Raji (cell line): ENCODE measurements around the gene RABGGTA.
A peak's percentile ranks its signal among the peaks of the same experiment; 100 is the strongest.

Experiments used
- POLR2A ChIP-seq: IDR thresholded peaks from 2 replicates; pipeline ENCODE4 v1.6.1; 2011; ENCODE audit warnings: low read depth, low read length, control low read depth; ENCODE audit not compliant: insufficient read depth

RABGGTA gene

GRCh38 chr14:24309538-24310264 lies 38.3 kb upstream of the RABGGTA start, which contains the start of gene LTB4R2:
TSS of gene LTB4R2 (plus strand) at chr14:24310140. CDS start at chr14:24310665, 525 bp downstream.
- no peak for TF ChIP-seq POLR2A

- no peak for TF ChIP-seq POLR2A
Measured at GRCh38 chr14:24308342-24309124, 37.1 kb upstream of the RABGGTA start.

DNA sequence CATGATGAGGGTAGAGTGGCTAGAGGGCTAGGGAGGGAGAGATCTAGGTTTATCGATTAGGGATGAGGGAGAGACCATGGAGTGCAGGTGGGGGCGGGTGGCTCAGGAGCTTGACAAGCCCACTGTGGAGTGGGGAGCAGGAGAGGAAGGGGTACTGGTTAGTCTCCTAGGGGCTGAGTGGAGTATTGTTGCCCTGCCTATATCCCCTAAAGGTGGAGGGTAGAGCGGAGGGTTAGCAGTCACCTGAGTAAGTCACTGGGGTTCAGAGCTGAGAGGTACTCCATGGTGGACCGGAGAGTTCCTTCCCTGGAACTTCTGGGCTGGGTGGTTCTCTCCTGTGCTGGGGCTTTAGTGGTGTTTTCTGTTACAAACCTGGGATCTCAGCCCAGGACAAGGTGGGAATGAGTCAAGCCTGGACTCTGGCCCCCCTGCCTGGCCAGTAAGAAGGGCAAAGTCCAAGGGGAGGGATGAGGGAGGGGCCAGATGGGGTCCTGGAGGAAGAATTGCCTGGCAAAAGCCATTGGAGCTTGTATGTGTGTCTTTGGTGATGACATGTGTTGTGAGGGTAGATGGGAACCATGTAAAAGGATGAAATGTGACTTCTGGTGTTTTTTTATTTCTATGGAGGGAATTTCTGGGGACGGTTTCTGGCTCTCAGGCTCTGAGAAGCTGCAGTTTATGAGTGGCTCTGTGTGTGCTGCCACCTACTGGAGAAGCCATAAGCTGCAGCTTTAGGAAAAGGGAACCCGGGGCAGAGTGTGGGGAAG lies 36.4 kb upstream of the RABGGTA start, which contains the start of gene CIDEB:
Gene CIDEB, minus strand, starts transcription at position 403 of the 767 bp plus-strand sequence. Its CDS starts 119 bp downstream, at position 284.
- TF ChIP-seq POLR2A = no peak

- TF ChIP-seq POLR2A = no peak
Measured at GRCh38 chr14:24307156-24307574, 35.8 kb upstream of the RABGGTA start.

DNA sequence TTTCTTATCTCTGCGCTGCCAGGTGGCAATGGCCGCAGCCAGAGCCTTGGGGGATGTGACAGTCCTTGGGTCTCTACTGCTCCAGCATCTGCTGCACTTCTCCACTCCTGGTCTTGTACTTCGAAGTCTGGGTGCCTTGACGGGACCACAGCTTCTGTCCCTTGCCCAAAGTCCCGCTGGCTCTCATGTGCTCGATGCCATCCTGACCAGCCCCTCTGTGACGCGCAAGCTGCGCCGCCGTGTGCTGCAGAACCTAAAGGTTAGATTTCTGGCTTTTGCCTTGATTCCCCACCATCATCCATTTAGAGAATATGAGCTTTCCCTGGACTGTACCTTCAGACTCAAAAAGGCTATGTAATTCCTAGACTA lies 32.6 kb upstream of the RABGGTA start:
- TF ChIP-seq POLR2A = no peak

GRCh38 chr14:24300326-24300980 lies 29.1 kb upstream of the RABGGTA start:
- TF ChIP-seq POLR2A = no peak

DNA sequence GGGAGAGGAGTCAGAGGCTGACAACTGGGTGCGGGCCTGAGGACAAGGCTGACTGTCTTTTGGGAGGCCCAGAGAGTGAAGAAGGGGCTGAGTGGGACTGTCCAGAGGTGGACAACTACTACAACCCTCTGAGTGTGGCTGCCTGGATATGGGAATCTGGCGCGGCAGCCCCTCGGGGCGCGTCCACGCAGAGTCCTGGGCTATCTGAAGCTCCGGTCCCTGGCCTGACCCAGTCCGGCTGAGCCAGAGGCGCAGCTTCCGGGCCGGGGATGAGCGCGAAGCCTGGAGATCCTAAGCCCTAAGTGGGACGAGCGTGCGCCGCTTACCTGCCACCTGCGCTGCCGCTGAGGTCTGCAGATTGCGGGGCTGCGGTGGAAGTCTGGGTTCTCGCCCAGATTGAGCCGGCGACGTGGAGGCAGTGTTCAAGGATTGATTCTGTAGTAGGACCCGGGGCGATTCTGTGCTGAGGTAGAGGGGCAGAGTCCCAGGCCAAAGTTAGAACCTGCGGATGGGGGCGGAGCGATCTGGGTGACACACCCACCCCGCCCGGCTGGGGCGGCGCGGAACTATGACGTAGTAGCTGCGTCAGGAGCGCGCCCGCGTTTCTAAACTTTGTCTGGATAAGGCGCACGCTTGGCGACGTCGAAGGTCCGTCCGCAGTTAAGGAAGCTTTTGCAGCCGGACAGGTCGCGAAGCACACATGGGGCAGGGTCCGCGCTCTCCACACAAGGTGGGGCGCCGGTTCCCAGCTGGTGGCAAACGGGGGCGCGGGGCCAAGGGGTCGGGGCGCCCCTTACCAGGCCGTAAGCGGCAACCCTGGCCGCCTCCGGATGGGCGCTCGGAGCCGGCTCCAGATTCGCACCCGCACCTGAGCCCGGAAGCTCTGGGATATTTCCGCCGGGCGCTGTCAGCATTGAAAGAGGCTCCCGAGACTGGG lies 28.1 kb upstream of the RABGGTA start, which contains the start of the genes DHRS1 and NOP9:
Gene DHRS1, minus strand, starts transcription at position 526 of the 937 bp plus-strand sequence. CDS start 674 bp downstream, outside the sequence.
Gene NOP9, plus strand, starts transcription at position 596 of the 937 bp plus-strand sequence. Its CDS starts 105 bp downstream, at position 701.
- TF ChIP-seq POLR2A = peak; percentile 82

GRCh38 chr14:24298892-24299254 lies 27.5 kb upstream of the RABGGTA start:
- TF ChIP-seq POLR2A = no peak

DNA sequence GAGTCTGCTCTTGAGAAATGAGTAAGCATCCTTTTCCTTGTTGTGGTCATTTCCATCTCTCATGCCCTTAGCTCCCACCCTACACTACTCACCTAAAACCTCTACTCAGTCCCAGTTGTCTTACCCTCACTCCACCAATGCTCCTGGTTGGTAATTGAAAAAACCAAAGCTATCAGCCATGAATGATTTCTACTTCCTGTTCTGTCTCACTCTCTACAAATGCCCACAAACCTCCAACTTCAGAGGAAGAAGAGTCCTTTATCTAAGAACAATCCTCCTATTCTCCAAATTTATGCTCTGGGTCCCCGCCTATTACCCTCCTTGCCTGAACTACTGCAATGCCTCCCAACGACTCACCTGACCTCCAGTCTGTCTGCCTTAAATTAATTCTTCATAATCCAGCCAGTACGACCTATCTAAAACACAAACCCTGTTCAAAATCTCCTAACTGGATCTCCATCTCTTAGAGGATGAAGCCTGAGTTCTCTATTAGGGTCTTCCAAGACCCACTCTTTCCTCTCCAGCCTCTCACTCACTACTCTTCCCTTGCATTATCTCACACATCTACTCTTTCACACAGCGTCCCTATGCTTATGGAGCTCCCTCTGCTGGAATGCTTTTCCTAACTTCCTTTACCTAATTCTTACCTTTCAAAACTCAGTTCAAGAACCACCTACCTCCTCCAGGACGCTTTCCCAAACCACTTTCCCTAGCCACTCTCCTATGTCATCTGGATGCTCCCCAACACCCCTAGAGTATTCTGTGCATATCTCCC lies 26.0 kb upstream of the RABGGTA start:
- TF ChIP-seq POLR2A = no peak

DNA sequence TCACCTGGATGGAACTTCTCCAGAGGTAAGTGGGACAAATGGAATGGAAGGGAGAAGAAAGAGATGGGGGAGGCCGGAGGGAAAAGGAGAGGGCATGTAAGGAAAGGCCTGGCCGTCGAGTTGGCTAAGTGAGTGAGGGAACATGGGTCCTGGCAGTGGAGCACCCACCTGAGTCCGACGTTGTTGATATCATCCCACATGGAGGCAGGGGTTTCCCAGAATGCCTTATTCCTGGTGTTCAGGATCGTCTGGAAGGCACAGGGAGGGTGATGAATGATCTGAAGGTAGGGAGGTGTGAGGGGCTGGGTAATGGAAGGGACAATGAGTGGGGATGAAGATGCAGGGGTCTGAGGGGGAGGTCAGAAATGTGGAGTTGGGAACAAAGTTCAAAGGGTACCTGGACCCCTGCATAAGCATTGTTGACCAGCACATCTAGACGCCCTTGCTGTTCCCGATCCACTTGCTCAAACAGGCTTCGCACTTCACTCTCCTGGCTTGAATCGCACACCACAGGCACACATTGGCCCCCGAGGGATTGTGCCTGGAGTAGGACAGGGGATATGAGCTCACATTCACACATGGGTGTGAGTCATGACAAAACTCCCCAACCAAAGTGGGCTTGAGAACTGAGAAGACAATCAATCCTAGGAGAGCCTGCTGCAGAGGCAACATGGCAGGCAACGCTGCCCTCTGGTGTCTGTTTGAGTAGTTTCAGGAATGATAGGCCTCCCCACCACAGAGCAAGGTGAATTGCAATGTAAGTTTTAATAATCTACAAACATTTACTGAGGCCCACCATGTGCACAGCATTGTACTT lies 25.2 kb upstream of the RABGGTA start:
- TF ChIP-seq POLR2A = no peak

- TF ChIP-seq POLR2A = no peak
Measured at GRCh38 chr14:24293525-24293924, 22.1 kb upstream of the RABGGTA start.

GRCh38 chr14:24292118-24292807 lies 20.9 kb upstream of the RABGGTA start:
- no peak for TF ChIP-seq POLR2A
